ENCODE measurements around the gene PARP1.

PARP1 gene

DNA sequence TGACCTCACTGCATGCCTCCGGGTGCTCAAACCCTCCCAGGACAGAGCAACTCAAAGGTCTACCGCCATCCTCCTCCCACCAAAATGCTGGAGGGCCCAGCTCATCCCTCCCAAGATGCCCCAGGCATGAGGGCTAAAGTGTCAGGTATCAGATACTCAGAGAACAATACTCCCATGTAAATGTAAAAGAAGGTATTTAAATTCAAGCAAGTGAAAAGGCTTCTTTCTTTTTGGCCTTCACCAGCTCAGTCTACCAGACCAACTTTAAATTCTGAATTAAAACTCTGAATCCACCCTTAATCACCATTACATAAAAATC lies 3.0 kb downstream of the PARP1 start:
- DNase-seq, result peak; percentile 70

DNA sequence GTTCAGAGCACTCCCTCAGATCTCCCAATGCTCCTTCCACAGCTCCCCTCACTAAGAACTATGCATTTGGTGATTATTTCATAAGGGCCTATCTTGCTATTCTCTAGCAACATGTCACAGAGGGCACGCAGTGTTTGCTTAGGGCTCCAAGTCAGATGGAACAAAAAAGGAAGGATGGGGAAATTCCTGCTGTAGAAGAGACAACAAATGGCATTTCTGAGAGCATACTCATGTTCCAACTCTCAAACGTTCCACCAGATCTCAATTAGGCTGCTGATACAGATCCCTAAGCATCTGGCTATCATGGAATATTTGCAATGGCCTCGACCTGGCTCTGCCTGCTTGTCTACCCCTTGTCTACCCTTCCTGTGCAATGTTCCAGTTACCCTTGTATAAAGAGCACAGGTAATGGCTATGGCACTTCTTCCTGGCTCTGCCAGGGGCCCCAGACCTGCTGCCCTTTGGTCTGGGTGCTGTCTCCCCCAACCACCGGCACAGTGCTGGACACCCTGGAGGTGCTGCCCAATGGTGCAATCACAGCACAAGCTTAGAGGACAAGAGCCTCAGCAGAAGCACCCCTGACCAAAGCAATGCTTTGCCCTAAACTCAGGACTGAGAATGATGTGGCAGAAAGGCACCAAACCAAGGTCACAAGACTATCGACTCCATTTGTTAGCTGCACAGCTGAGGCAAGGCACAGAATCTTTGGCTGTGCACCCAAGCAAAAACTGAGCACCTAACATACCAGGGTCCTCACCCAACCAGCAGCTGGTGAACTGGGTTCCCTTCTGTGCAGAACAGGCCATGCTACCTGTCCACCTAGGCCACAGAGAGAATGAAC lies 3.6 kb downstream of the PARP1 start:
- DNase-seq, result no peak

DNA sequence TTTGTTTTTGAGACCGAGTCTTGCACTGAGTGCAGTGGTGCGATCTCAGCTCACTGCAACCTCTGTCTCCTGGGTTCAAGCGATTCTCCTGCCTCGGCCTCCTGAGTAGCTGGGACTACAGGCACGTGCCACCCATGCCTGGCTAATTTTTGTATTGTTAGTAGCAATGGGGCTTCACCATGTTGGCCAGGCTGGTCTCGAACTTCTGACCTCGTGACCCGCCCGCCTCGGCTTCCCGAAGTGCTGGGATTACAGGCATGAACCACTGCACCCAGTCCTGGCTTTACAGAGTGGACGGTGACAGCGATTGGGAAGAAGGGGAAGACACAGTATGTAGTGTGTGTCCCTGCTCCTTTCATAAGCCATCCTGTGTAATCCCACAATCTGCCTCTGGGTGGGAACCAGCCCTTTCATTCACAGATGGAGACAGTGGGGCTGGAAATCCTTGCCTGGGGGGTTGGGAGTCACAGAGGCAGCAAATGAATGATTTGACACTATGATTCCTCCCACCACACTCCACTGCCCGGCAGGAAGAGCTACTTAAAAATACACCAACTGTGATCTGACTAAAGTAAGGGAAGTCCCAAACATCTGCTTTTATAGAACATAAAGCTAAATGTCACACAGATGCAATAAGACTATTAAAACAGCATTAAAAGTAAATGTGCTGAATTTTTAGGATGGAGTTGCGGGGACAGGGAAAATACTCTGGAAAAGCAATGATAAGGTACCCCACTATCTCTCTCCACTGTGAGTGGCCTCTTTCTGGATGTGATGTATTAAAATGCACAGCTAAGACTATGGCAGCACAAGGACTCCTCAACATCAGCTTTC lies 4.5 kb downstream of the PARP1 start:
- peak; percentile 63 for DNase-seq

DNA sequence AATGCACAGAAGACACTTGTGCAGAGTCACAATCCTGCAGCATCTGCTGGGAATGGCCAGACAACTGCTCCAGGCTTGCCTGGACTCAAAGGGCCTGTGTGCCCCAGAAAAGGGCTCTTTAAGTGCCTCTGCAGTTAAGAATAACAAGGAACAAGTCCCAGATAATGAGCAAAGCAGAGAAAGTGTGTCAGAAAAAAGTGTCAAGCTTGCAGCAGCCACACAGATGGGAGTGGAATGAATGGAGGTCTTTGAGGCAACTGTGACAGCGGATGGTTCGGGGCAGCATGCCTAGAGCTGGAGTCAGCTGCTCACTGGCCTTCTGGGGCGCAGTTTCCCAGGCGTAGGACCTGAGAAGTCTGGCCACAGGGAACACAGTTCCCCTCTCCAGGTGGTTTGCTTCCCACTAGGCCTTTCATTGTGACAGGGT lies 5.1 kb downstream of the PARP1 start:
- DNase-seq, result no peak

DNA sequence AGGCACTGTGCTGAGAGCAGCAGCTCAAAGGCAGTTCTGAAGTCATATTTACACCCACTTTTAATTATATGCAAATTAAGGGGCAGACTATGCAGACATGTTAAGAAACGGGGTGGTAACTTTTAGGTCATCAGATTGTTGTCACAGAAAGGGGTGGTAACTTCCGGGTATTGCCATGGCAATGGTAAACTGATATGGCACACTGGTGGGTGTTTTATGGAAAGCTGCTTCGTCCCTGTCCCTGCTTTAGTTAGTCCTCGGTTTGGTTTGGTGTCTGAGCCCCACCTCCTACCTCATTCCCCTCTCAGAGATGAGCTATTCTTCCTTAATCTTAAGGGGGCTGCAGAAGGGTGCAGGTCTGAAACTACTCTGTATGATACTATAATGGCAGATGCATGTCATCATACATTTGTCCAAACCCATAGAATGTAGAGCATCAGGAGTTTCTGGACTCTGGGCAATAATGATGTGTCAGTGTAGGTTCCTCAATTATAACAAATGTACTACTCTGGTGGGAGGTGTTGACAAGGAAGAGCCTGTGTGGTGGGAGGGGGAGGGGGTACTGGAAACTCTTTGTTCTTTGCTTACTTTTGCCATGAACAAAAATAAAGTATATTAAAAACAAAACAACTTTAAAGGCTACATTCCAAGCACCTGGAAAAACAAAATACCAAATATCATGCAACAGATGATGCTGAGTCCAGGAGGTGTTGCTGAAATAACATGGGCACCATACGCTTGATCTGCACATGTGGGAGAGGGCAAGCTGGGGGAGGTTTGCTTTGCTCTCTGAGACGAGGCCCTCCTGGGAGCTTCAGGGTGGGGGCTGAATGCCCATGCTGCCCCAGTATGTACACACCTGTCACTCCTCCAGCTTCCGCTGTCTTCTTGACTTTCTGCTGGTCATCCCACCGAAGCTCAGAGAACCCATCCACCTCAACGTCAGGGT lies 6.3 kb downstream of the PARP1 start:
- DNase-seq, result no peak

DNA sequence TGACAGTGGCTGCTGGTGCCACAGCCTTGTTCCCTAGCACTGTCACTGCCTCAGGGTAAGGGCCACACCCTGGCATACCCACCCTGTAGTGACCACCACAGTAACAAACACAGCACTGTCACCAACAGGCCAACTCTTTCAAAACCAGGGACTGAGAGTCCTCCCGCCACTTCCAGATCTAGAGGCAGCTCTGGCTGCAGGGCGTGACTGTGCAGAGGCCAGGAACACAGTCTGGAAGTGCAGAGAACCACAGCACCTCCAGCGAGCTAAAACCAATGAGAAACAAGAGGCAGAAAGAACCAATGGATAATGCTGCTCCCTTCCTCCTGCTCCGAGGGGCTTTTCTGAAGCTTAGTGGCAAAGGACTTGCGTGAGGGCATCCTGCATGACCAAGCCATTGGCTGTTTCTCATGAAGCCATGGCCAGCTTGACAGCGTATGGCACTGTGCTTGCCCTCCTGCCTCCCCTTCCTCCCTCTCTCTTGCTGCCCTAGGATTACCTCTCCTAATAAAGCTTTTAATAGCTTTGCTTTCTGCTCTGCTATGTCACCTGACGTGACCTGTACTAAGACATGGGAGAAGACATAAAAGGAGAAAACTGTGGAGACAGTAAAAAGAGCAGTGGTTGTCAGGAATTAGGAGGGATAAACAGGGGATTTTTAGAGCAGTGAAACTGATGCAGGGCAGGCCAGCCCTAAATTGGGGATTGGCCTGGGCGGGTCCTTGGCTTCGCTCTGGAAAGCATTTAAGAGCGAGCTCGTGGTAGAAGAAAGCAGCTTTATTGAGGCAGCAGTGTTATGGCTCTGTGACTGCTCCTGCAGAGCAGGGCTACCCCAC lies 7.2 kb downstream of the PARP1 start:
- no peak for DNase-seq

DNA sequence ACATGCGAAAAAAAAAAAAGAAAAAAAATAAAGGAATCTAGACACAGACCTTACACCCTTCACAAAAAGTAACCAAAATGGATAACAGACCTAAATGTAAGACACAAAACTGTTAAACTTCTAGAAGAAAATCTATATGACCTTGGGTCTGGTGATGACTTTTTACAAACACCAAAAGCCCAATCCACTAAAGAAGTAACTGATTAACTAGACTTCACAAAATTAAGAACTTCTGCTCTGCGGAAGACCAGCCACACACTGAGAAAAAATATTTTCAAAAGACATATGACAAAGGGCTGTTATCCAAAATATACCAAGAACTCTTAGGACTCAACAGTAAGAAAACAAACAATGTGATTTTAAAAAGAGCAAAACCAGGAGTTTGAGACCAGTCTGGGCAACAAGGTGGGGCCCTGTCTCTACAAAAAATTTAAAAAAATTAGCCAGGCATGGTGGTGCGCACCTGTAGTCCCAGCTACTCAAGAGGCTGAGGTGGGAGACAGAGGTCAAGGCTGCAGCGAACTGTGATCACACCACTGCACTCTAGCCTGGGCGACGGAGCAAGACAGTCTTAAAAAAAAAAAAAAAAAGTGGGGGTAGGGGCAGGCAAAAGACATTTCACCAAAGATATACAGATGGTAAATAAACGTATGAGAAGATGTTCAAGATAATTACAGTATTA lies 9.8 kb downstream of the PARP1 start:
- DNase-seq, result no peak

DNA sequence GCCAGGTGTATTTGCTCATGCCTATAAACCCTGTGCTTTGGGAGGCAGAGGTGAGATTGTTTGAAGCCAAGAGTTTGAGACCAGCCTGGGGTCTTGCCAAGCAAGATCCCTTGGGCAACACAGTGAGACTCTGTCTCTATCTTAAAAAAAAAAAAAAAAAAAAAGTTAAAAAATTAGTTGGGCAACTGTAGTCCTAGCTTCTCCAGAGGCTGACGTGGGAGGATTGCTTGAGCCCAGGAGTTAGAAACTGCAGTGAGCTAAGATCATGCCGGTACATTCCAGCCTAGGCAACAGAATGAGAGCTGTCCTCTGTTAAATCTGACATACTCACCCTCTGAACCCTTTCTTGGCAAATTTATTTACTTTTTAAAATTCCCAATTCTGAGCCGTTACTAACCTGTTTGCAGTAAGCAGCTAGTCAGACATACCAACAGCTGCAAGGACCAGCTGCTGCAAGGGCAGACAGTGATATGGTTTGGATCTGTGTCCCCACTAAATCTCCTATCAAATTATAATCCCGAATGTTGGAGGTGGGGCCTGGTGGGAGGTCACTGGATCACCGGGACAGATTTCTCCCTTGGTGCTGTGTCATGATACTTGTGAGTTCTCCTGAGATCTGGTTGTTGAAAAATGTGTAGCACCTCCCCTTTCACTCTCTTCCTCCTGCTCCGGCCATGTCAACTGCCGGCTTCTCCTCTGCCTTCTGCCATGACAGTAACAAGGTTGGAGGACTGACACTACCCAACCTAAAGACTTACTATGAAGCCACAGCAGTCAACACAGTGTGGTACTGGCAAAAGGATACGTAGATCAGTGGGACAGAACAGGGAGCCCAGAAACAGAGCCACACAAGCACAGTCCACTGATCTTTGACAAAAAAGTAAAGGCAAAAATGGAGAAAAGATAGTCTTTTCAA lies 10.6 kb downstream of the PARP1 start:
- no peak for DNase-seq

DNA sequence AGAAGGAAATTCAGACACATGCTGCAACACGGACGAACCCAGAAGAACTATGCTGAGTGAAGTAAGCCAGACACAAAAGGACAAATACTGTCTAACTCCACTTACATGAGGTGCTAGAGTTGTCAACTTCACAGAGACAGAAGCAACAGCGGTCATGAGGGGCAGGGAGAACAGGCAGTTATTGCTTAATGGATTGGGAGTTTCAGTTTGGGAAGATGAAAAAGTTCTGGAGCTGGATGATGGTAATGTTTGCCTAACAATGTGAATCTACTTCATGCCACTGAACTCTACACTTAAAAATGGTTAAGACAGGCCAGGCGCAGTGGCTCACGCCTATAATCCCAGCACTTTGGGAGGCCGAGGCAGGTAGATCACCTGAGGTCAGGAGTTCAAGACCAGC lies 12.1 kb downstream of the PARP1 start:
- no peak for DNase-seq

DNA sequence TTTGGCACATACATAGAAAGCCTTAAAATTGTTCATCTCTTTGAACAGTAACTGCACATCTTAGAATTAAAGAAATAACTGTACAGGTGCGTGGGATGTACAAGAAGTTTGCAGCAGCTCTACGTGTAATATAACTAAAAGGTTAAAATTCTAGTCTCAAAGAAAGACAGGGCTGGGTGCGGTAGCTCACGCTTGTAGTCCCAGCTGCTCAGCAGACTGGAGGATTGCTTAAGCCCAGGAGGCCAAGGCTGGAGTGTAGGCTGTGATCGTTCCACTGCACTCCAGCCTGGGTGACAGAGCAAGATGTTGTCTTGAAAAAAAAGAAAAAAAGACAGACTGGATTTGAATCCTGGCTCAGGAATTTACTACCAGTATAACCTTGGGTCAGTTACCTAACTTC lies 13.4 kb downstream of the PARP1 start:
- no peak for DNase-seq

DNA sequence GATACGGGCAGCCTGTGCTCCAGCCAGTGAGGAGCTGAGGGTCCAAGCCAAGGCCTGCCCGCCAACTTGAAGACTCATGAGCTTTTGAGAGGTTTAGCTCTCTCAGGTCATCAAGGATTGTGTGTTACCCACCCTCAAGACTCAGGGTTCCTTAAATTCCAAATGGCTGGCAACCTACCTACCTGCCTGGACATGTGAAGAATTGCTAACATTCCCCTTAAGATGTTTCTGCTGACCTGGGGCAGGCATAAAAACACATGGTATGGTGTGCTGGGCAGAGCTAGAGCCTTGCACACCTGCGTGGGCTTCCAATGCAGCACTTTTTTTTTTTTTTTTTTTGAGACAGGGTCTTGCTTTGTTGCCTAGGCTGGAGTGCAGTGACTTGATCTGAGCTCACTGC lies 17.2 kb downstream of the PARP1 start:
- no peak for DNase-seq

DNA sequence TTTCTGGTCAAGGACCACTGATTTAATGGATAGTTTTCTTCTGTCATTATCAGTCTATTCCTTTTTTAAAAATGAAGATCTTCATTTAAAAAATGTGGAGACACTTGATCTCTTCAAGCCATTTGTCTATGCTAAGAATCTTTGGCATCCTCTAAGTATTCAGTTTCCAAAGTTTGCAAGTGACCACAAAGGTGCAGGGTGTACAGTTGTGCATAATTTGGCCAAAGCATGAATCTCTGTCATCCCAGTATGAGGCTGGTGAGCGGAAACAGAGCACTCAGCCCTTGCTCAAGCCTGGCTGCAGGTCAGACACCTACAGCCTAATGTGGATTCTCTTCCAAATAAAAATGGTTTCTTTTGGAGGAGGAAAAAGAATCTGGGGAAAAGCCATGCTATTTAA lies 19.8 kb downstream of the PARP1 start:
- no peak for DNase-seq

DNA sequence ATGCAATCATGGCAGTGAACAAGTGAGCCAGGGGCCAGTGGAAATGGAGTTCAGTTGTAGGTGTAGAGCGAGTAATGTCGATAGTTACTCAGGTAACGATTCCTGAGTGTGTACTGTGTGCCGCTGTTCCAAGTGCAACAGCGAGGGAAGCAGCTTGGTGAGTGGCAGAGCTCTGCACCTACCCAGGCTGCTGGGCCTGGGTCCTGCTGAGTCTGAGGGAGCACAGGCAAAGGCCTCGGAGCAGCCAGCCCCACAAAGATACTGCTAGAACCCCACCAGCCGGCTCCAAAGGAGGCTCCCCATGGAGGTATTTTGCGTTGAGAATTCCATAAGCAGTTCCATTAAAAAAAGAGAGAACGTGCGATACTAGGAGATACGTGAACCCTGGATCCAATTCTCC lies 23.2 kb downstream of the PARP1 start:
- no peak for DNase-seq

DNA sequence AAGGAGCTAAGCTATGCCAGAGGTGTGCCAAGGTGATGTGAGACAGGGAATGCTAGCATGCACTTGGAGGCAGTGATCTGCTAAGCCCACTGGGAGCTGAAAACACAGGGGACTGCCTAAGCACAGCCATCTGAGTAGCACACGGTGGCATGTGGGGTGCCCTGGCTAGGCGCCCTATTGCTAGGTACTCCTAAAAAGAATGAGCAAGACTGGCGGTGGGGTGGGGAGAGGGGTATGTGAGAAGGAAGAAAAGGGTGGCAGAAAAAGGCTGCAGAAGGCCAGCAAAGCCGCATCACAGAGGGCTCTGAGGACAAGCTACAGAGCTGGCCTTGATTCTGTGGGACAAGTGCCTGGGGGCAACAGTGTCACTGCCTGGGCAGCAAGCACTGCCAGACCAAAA lies 23.9 kb downstream of the PARP1 start:
- DNase-seq, result no peak

DNA sequence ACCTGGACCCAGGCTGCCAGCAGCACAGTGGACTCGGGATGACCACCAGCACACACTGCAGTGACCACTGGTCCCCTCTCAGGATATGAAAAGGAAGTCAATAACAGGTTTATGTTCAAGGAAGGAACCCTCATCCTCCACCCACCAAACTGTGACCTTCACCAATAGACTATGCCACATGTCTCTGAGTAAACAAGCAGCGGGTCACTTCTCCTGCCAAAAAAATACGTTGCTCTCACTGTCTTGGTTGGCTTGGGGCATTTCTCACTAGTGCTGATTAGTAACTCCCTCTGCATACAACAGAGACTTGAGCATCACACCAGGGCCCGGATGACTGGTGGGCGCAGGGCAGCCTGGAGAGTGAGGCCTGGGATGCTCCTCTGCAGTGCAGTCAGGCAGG lies 25.9 kb downstream of the PARP1 start:
- DNase-seq, result peak; percentile 43

DNA sequence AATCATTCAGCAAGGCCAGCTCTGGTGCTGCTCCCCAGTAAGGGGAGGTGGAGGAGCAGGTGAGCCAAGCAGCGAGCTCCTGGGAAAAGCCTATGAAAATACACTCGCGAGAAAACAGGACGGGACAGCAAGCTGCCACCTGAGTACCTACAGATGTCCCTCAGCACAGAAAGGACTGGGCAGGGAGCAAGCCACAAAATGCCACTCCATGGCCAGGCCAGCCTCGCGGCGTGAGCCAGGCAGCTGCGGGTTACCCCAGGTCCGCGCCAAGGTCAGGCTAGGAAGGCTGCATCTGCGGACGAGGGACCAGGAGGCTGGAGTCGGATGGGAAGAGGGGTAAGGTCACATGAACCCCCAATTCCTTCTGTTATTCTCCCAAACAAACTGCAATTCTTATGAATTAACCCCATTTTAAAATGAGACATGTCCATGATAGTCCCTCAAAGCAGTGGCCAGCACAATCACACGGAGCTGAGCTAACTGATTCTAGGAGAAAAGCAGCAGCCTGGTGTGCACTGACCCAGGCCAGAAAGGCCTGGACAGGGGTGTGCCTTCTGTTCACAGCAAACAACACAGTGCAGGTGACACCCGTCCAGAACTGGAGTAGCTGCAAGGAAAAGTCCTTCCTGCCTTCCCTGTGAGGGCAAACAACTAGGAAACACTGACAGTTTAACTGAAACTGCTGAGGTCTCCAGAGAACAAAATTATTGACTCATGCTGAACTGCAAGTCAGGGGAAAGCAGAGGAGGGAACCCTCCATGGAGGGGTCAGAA lies 26.5 kb downstream of the PARP1 start:
- DNase-seq, result no peak

DNA sequence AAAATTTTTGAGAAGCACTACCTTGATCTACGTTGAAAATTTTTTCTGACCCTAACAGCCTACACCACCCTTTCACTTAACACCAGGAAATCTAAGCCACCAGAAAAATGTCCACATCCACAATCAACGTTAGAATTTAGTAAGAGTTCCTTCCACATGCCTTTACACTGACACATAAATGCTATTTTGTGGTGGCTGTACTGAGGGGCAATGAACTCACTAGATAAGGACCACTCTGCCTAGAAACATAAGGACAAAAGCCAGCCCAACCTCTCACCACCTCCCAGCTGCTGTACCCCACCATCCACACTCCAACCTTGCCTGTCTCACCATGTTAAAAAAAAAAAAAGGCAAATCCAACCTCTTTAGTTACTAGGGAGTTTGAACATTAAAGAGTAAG lies 29.8 kb downstream of the PARP1 start:
- no peak for DNase-seq

DNA sequence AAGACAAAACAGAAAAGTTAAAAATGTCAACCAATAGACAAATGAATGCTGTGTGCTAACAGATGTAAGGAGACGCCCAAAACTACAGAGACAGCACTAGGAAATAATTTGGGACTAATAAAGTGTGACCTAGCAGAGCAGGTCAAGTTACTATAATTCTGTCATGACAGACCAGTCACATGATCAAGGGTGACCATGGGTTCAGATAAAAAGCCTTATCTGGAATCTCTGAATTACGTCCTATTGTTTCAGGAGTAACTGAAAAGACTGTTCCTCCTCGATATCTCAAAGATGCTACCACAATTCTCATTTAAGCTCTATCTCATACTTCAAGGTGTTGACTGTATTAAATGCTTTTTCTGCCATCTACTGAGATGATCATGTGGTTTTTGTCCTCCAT lies 31.6 kb downstream of the PARP1 start:
- no peak for DNase-seq

DNA sequence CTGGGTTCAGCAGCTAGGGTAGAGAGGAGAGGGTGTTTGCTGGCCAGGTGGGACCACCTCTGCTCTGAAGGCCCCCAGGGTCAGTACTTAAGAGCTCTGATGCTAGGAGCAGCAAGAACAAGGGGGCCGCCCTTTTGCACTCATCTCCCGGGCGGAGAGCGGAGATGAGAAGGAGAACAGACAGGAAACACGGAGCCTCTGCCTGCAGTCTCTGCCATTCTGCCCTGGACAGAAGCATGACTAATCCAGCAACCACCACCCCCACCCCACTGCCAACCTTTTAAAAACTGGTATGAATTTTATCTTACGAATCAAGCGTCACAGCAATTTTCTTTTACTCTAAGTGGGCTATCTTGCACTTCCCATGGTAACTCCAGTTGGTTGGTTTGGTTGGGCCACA lies 34.5 kb downstream of the PARP1 start:
- DNase-seq, result no peak

DNA sequence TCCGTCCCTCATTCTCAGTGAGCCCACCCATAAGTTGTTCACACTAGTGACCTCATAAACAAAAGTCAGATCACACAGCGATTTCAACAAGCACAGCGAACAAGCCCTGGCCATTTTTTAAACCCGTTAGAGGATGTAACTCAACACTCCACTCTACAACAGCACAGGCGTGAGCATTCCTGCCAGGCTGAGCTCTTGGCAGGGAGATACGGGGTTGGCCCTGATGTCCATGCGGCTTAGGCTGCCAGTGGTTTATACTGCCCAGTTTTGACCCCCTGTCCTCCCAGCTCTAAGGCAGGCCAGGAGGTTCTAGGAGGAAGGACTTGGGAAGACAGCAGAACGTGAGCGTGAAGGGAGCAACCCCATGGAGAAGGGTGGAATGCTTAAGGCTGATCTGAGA lies 35.0 kb downstream of the PARP1 start:
- peak; percentile 34 for DNase-seq

Measured in islet precursor cell (in vitro differentiated cells).